WI38 (cell line): Measurements from ENCODE around the gene DENND4A.

Source experiments
- H3K4me3 ChIP-seq: 2 replicates; pipeline ENCODE4 v1.5.1; 2011; ENCODE audit warnings: low read depth, mild to moderate bottlenecking, control low read depth, low read length
- CTCF ChIP-seq: IDR thresholded peaks from 2 replicates; pipeline ENCODE4 v1.5.1; 2012; ENCODE audit warnings: low read depth, mild to moderate bottlenecking, control low read depth, low read length

The DENND4A gene

GRCh38 chr15:65827065-65827464 lies 35.0 kb upstream of the DENND4A start:
- H3K4me3 ChIP-seq, result no peak overlapping the region
- no peak for TF ChIP-seq CTCF

GRCh38 chr15:65824941-65825544 lies 33.0 kb upstream of the DENND4A start:
- no peak overlapping the region for H3K4me3 ChIP-seq
- TF ChIP-seq CTCF, result no peak

GRCh38 chr15:65824031-65824743 lies 32.1 kb upstream of the DENND4A start:
- H3K4me3 ChIP-seq, result no peak overlapping the region
- TF ChIP-seq CTCF, result peak; percentile 63

- no peak for TF ChIP-seq CTCF
- no peak overlapping the region for H3K4me3 ChIP-seq
Observed at GRCh38 chr15:65822316-65822715, 30.2 kb upstream of the DENND4A start.

GRCh38 chr15:65821070-65821469 lies 29.0 kb upstream of the DENND4A start:
- TF ChIP-seq CTCF, result no peak
- no peak overlapping the region for H3K4me3 ChIP-seq

- TF ChIP-seq CTCF, result no peak
- no peak overlapping the region for H3K4me3 ChIP-seq
Observed at GRCh38 chr15:65819563-65819960, 27.5 kb upstream of the DENND4A start.

- no peak overlapping the region for H3K4me3 ChIP-seq
- TF ChIP-seq CTCF, result no peak
Observed at GRCh38 chr15:65818927-65819562, 27.0 kb upstream of the DENND4A start.
